OCI-LY3 (cell line): ENCODE measurements around the gene TUBGCP6.

Source experiments
- H2AFZ ChIP-seq: fragments of 200-600, 300-600 bp; shearing (Covaris generic); 2 replicates; pipeline ENCODE4 v1.6.0; 2014; ENCODE audit warnings: antibody characterized with exemption, low read depth, low read length
- H3K27ac ChIP-seq: fragments of 200-600, 300-600 bp; sonication (generic); 2 replicates; pipeline ENCODE4 v1.5.1; 2014; ENCODE audit warnings: mild to moderate bottlenecking, low read length, moderate library complexity, mixed read lengths
- H3K27me3 ChIP-seq: fragments of 200-600, 300-600 bp; sonication (generic); 2 replicates; pipeline ENCODE4 v1.6.1; 2014; ENCODE audit warnings: low read depth, low read length, mixed read lengths
- H3K36me3 ChIP-seq: fragments of 200-600, 300-600 bp; sonication (generic); replicated peaks from 2 replicates; pipeline ENCODE3; 2014; ENCODE audit warnings: low read depth, low read length, mixed read lengths
- H3K4me1 ChIP-seq: fragments of 300-600, 200-600 bp; sonication (generic); 2 replicates; pipeline ENCODE4 v1.6.1; 2014; ENCODE audit warnings: low read length, mixed read lengths
- H3K4me2 ChIP-seq: fragments of 200-600, 300-600 bp; sonication (generic); 2 replicates; pipeline ENCODE4 v1.6.1; 2014; ENCODE audit warnings: low read length, mixed read lengths
- H3K4me3 ChIP-seq: fragments of 300-600, 200-600 bp; sonication (generic); 2 replicates; pipeline ENCODE4 v1.5.1; 2014; ENCODE audit warnings: antibody characterized with exemption, mild to moderate bottlenecking, low read length, moderate library complexity
- H3K79me2 ChIP-seq: fragments of 300-600, 200-600 bp; shearing (Covaris generic); 2 replicates; pipeline ENCODE4 v1.6.1; 2014; ENCODE audit warnings: mild to moderate bottlenecking, low read length, mixed read lengths
- H3K9ac ChIP-seq: fragments of 300-600, 200-600 bp; shearing (Covaris generic); 2 replicates; pipeline ENCODE4 v1.6.0; 2014; ENCODE audit warnings: mild to moderate bottlenecking, low read length, moderate library complexity
- H3K9me3 ChIP-seq: fragments of 200-600, 300-600 bp; shearing (Covaris generic); 2 replicates; pipeline ENCODE4 v1.6.1; 2014; ENCODE audit warnings: low read length, mixed read lengths; ENCODE audit not compliant: insufficient read depth
- H4K20me1 ChIP-seq: fragments of 200-600, 300-600 bp; sonication (generic); 2 replicates; pipeline ENCODE4 v1.6.1; 2016; ENCODE audit warnings: low read length, mixed read lengths; ENCODE audit not compliant: insufficient read depth
- EZH2phosphoT487 ChIP-seq: fragments of 200-600 bp; shearing (Covaris generic); IDR thresholded peaks from 2 replicates; pipeline ENCODE4 v1.6.1; 2018; ENCODE audit warnings: antibody characterized with exemption, mixed run types, low read depth
- TF ChIP-seq, protein P1 (sequence below): fragments of 200-600, 300-600 bp; sonication (generic); IDR thresholded peaks from 2 replicates; pipeline ENCODE4 v1.5.1; 2014; ENCODE audit warnings: antibody characterized with exemption, low read length, low read depth

Gene TUBGCP6

GRCh38 chr22:50189849-50190181 lies 55.0 kb downstream of the TUBGCP6 start:
- Histone ChIP-seq H3K4me3 (peak overlapping the region; percentile 75), H3K9ac (peak overlapping the region; percentile 76)
- TF ChIP-seq, protein P1, sequence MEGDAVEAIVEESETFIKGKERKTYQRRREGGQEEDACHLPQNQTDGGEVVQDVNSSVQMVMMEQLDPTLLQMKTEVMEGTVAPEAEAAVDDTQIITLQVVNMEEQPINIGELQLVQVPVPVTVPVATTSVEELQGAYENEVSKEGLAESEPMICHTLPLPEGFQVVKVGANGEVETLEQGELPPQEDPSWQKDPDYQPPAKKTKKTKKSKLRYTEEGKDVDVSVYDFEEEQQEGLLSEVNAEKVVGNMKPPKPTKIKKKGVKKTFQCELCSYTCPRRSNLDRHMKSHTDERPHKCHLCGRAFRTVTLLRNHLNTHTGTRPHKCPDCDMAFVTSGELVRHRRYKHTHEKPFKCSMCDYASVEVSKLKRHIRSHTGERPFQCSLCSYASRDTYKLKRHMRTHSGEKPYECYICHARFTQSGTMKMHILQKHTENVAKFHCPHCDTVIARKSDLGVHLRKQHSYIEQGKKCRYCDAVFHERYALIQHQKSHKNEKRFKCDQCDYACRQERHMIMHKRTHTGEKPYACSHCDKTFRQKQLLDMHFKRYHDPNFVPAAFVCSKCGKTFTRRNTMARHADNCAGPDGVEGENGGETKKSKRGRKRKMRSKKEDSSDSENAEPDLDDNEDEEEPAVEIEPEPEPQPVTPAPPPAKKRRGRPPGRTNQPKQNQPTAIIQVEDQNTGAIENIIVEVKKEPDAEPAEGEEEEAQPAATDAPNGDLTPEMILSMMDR: no peak
- no peak for TF ChIP-seq EZH2phosphoT487

DNA sequence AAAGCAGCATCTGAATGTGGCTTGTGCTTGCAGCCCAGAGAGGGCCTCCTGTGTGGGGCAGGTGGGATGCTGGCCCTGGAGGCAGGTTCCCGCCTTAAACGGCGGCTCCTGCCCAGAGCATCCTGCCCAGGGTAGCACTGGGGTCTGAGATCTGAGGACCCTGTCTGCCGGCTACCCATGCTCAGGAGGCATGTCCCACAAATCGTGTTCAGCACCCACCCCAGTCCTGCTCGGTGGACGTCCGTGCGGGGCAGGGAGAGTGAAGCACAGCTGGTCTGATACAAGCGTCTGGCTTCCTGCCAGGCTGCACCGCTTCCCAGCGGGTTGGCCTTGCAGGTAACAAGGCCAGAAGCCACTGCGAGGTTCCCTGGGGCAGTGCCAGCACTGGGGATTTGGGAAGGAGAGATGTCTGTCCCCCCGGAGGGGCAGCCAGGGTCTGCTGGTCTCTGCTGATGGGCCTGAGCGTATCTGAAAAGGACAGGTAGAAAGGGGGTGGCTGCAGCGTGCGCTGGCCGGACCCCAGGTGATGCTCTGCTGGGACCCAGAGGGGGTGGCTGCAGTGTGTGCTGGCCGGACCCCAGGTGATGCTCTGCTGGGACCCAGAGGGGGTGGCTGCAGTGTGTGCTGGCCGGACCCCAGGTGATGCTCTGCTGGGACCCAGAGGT lies 55.5 kb downstream of the TUBGCP6 start:
- TF ChIP-seq, protein P1: no peak
- no peak for TF ChIP-seq EZH2phosphoT487
- H3K27me3 ChIP-seq: no peaks in the 10 kb centered on the region
- H3K9ac ChIP-seq: peak overlapping the region; percentile 76; the same call in 1 of the 2 replicates
- H3K36me3 ChIP-seq: peaks cover 8% of the 10 kb centered on the region
- peaks cover 55% of the 10 kb centered on the region for H3K4me1 ChIP-seq
- peaks cover 59% of the 10 kb centered on the region for H3K79me2 ChIP-seq
- H3K4me3 ChIP-seq: peak overlapping the region; percentile 75
- H4K20me1 ChIP-seq: peaks cover 7% of the 10 kb centered on the region
- no peak overlapping the region for H2AFZ ChIP-seq
- H3K9me3 ChIP-seq: peaks cover 12% of the 10 kb centered on the region; the same call in 1 of the 2 replicates
- H3K4me2 ChIP-seq: peak overlapping the region; percentile 82
- H3K27ac ChIP-seq: peak overlapping the region; percentile 99

More at GRCh38 chr22:50189849-50190181, 55.0 kb downstream of the TUBGCP6 start:
- Histone ChIP-seq H4K20me1 (peaks cover 7% of the 10 kb centered on the region), H3K4me2 (peak overlapping the region; percentile 82), H3K9me3 (peaks cover 12% of the 10 kb centered on the region; the same call in 1 of the 2 replicates), H3K27ac (peak overlapping the region; percentile 99), H3K4me1 (peaks cover 60% of the 10 kb centered on the region), H3K27me3 (no peaks in the 10 kb centered on the region), H3K79me2 (peaks cover 59% of the 10 kb centered on the region), H2AFZ (no peak overlapping the region), H3K36me3 (peaks cover 13% of the 10 kb centered on the region)

DNA sequence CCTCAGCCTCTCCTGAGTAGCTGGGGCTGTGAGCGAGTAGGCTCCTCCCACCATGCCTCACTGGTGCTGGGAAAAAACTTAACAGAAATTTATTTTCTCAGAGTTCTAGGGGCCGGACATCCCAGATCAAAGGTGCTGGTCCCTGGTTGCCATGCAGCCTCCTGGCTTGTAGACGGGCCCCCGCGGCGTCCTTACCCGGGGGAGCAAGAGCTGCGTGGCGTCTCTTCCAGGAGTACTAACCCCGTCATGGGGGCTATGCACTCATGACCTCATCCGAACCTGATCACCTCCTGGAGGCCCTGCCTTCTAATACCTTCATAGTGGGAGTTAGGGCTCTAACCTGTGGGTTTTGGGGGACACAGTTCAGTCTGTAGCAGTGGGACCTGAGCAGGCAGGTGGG lies 56.5 kb downstream of the TUBGCP6 start:
- Histone ChIP-seq H3K9me3 (peaks cover 12% of the 10 kb centered on the region; the same call in 1 of the 2 replicates), H2AFZ (no peak overlapping the region), H4K20me1 (peaks cover 7% of the 10 kb centered on the region), H3K4me3 (no peak overlapping the region), H3K27ac (no peak overlapping the region), H3K4me2 (no peak overlapping the region), H3K79me2 (peaks cover 57% of the 10 kb centered on the region), H3K36me3 (peaks cover 6% of the 10 kb centered on the region), H3K9ac (no peak overlapping the region), H3K27me3 (no peaks in the 10 kb centered on the region), H3K4me1 (peaks cover 51% of the 10 kb centered on the region)
- TF ChIP-seq, protein P1: no peak
- TF ChIP-seq EZH2phosphoT487: no peak

DNA sequence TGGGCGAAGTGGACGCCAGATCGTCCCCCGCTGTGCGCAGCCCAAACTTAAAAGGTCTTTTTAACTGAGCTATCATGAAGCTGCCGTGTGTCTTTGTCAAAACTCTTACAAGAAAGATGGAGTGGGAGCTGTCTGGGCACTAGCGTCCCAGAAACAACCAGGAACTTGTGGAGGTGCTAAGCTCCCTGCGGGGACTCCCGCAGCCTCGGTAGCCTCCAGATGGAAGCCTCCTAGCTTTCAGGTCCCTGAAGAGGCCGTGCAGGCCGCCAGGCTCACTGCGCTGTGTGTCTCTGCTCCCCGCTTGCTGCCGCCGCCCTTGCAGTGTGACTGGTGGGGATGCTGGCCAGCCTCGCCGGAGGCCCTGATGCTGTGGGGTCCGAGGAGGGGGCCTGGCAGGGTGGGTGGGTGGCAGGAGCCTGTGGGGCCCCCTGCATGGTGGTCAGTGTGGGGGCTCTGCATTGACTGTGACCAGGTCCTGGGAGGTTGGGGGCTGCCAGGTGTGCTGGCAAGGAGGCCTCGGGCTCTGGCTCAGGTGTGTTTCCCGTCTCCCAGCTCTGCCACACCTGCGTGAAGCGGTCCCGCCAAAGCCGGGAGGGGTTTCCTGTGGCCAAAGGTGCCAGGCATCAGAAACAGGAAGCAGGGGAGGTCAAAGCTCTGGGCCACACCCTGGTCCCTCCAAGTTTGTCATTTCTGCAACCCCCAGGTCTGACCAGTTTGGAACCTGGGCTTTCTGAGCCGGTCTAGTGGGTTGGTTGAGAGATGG lies 57.9 kb downstream of the TUBGCP6 start:
- TF ChIP-seq, protein P1: no peak
- TF ChIP-seq EZH2phosphoT487: no peak
- peak overlapping the region; percentile 89 for H3K4me2 ChIP-seq
- peaks cover 36% of the 10 kb centered on the region for H3K4me1 ChIP-seq
- H3K9ac ChIP-seq: peak overlapping the region; percentile 78
- peak overlapping the region; percentile 44 for H3K27ac ChIP-seq
- H3K79me2 ChIP-seq: peaks cover 42% of the 10 kb centered on the region
- H3K36me3 ChIP-seq: peaks cover 2% of the 10 kb centered on the region
- peaks cover 8% of the 10 kb centered on the region; the same call in 1 of the 2 replicates for H3K9me3 ChIP-seq
- H3K4me3 ChIP-seq: peak overlapping the region; percentile 87
- no peak overlapping the region for H2AFZ ChIP-seq
- no peaks in the 10 kb centered on the region for H3K27me3 ChIP-seq
- peaks cover 7% of the 10 kb centered on the region for H4K20me1 ChIP-seq
